Right lobe of liver (tissue), 4 donors: ENCODE measurements around the gene SOAT1.

ENCODE experiments used
- POLR2A ChIP-seq: fragments of 450-650 bp; IDR thresholded peaks from one replicate; pipeline ENCODE4 v1.6.1; 2017; ENCODE audit warnings: antibody characterized with exemption, mild to moderate bottlenecking
- TF ChIP-seq, protein P1 (sequence below), 4 donors: fragments of 200-600 bp in 3 of 4; fragments of 450-650 bp in 1 of 4; IDR thresholded peaks; one replicate each; pipeline versions ENCODE4 v1.5.1 to v1.8.0; 2016 to 2022; ENCODE audit warnings: antibody characterized with exemption in 4 of 4, mild to moderate bottlenecking in 2 of 4
- donor health status: DM: no; HTN: no; CAD: no.
- donor health status: DM: no; HTN: no; CAD: no.
- donor health status: DM: no; HTN: yes; CAD: no.

- TF ChIP-seq, protein P1, sequence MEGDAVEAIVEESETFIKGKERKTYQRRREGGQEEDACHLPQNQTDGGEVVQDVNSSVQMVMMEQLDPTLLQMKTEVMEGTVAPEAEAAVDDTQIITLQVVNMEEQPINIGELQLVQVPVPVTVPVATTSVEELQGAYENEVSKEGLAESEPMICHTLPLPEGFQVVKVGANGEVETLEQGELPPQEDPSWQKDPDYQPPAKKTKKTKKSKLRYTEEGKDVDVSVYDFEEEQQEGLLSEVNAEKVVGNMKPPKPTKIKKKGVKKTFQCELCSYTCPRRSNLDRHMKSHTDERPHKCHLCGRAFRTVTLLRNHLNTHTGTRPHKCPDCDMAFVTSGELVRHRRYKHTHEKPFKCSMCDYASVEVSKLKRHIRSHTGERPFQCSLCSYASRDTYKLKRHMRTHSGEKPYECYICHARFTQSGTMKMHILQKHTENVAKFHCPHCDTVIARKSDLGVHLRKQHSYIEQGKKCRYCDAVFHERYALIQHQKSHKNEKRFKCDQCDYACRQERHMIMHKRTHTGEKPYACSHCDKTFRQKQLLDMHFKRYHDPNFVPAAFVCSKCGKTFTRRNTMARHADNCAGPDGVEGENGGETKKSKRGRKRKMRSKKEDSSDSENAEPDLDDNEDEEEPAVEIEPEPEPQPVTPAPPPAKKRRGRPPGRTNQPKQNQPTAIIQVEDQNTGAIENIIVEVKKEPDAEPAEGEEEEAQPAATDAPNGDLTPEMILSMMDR (IDR thresholded peaks at IDR 0.05): no peak
- no peak for TF ChIP-seq POLR2A
Measured at GRCh38 chr1:179325836-179326235, 32.2 kb downstream of the SOAT1 start.
